ENCODE results near the gene SMPD3. TPM values are rescaled to one million over a fixed set of nuclear protein-coding genes. Genes with fewer than 3 reads are reported as not detected.

SMPD3 gene
- total and polyA plus RNA-seq, 2 experiments from 2014 or later: 0.57 to 0.83 TPM

DNA sequence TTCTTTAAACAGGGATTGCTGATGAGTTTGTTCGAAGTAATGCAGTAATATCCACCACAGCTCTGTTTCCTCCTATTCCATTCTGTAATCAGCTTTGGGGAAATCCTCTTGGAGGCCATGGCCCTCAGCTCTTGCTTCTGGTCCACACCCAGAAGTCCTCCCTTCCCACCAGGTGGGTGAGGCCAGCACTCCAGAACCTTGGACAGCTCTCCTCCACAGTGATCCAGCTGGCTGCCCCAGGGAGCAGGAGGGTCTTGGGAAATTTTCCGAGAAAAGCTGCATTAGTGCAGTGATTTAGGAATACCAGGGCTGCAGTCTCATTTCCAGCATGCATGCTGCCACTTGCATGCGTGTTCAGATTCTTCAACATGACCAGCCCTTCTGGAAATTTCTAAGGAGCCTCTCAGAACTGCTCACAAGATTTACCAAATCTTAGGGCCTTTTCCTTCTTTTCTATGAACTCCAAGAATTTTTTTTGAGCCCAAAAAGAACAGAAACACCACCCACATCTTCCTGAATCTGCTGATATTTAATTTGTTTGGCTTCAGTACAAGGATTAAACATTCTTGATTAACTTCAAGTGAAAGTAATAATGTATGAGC, 4.2 kb downstream of the SMPD3 start (continued):
- TF ChIP-seq ZNF462 (CRISPR knock-in tag; IDR thresholded peaks at IDR 0.05): peak; percentile 71

- no peak overlapping the region for H3K27ac Mint-ChIP-seq
- H3K4me3 Mint-ChIP-seq: no peak overlapping the region
- Histone ChIP-seq H2AFZ (no peak overlapping the region), H3K36me3 (ENCODE audit: insufficient read depth) (no peaks in the 10 kb centered on the region), H3K4me1 (ENCODE audit: insufficient read depth) (no peaks in the 10 kb centered on the region), H3K79me2 (replicated peaks; ENCODE audit: insufficient read depth) (no peaks in the 10 kb centered on the region), H3K4me3 (no peak overlapping the region), H3K27me3 (ENCODE audit: insufficient read depth) (no peaks in the 10 kb centered on the region), H3F3A (replicated peaks; ENCODE audit: low read depth) (no peaks in the 10 kb centered on the region), H3K4me2 (no peak overlapping the region), H3K9me2 (ENCODE audit: insufficient read depth) (0 out of 2 replicates have a peak, but pooled peaks cover 5% of the 10 kb centered on the region), H3K27ac (ENCODE audit: low read depth) (no peak overlapping the region), H4K20me1 (replicated peaks; ENCODE audit: insufficient read depth) (peaks cover 3% of the 10 kb centered on the region; the same call in 1 of the 2 replicates)
- H3K27me3 Mint-ChIP-seq (ENCODE audit: insufficient read depth, low read depth, poor library complexity): no peaks in the 10 kb centered on the region
- peak; percentile 80 for DNase-seq (ENCODE audit: low spot score)
- peaks cover 4% of the 10 kb centered on the region; the same call in 1 of the 3 replicates for H3K4me1 Mint-ChIP-seq
- no peak; the same call in 2 of the 3 replicates for ATAC-seq
- peak; percentile 64 to 65 for TF ChIP-seq CTCF (conservative IDR thresholded peaks at IDR 0.05; ENCODE audit: low read depth in 2 of 2)
- TF ChIP-seq, protein P1, sequence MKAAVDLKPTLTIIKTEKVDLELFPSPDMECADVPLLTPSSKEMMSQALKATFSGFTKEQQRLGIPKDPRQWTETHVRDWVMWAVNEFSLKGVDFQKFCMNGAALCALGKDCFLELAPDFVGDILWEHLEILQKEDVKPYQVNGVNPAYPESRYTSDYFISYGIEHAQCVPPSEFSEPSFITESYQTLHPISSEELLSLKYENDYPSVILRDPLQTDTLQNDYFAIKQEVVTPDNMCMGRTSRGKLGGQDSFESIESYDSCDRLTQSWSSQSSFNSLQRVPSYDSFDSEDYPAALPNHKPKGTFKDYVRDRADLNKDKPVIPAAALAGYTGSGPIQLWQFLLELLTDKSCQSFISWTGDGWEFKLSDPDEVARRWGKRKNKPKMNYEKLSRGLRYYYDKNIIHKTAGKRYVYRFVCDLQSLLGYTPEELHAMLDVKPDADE (IDR thresholded peaks at IDR 0.05): no peak
- H3K36me3 Mint-ChIP-seq (ENCODE audit: low read depth): peaks cover 2% of the 10 kb centered on the region; the same call in 1 of the 3 replicates
- H3K9me3 Mint-ChIP-seq: peaks cover 7% of the 10 kb centered on the region
These were observed 11.7 kb downstream of the SMPD3 start for GRCh38 chr16:68436581-68436980.
